SKM-1 (cell line): ENCODE measurements around the gene ZFHX3.
A peak's percentile ranks its signal among the peaks of the same experiment; 100 is the strongest.

ENCODE experiments used
- DNase-seq: peaks from one replicate; lab custom pipeline; 2025; ENCODE audit not compliant: unreplicated experiment; lab: John Stamatoyannopoulos, UW

Gene ZFHX3

DNA sequence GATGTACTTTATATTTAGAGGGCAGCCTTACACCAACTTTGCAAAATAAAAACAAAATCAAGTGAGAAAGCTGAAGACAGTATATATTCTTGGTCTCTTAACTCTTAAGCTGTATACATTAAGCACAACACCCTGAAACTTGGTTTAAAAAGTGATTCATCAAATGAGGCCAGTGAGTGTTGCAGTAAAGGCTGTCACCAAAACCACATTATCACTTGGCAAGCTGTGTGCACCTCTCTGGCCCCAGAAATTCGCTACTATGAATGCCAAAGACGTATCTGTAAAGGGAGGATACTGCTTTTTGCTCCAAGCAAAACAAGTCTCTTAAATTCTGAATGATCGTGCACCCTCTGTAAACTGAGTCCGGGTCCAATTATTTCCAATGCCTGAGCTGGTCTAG lies 163.9 kb downstream of the ZFHX3 start:
- DNase-seq = no peak

DNA sequence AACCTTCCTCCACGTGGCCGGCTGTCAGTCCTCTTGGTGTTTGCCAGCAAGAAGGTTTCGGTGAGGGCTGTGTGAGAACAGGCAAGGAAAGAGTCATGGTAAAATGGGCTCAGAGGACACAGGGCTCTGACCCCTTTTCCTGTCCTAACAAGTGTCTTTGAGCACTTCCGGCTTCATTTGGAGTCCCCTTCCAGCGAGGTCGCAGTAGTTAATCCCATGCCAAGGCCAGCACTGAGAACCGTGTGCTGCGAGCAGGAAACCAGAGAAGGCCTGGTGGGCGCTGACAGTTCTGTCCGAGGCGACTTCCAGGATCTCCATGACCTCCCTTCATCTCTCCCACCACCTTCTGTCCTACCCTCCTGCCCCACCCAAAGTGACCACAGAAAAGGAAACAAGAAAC lies 168.1 kb downstream of the ZFHX3 start:
- no peak for DNase-seq

- DNase-seq = no peak
Observed at GRCh38 chr16:72878301-72879269, 169.3 kb downstream of the ZFHX3 start.

GRCh38 chr16:72877374-72878028 lies 170.4 kb downstream of the ZFHX3 start:
- no peak for DNase-seq

- no peak for DNase-seq
Observed at GRCh38 chr16:72876981-72877373, 171.0 kb downstream of the ZFHX3 start.

GRCh38 chr16:72876221-72876620 lies 171.7 kb downstream of the ZFHX3 start:
- DNase-seq = peak; percentile 39

DNA sequence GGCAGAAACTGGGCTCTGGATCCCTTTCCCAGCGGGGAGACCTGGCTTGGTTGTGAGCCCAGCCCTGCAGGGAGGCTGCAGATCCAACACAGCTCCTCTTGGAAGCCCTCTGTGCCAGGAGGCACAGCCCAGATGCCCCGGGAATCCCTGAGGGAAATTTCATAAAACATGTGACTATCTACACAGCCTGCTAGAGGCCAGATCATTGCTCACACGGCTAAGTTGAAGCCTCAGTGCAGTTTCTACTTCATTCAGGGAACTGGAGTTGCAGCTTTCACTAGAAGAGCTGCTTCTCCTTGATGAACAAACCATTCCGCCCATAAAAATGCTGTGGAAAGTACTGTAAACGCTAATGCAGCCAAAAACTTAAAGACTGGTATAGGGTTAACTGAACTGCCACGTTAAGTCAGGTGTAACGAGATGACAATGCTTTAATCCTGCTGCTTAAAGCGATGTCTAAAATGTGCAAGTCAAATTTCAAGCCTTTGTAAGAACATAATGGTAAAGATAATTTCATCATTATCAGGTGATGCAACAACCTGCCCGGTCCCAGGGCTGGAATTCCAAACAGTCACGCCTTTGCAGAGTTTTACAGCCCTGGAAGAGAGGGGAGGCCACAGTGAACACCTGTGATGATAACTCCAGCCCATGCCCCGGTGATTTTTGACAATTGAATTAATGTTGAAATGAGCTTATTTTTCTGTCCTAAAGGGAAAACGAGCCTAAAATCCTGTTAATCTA lies 172.5 kb downstream of the ZFHX3 start:
- DNase-seq = no peak

DNA sequence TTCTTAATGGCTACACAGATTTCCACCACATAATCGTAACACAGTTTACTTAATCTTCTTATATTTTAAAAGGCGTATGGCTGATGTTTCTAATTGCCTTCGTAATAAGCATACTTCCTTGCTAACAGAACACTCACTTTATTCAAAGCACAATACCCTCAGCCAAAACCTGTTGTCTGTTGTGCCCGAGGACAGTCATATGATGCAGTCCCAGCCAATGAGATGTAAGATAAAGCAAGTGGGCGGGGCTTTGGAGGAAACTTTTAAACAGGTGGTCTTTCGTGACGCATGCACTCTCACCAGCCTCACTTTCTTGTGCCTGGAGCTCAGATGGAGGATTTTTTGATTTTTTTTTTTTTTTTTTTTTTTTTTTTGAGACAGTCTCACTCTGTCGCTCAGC lies 174.1 kb downstream of the ZFHX3 start:
- DNase-seq = no peak

DNA sequence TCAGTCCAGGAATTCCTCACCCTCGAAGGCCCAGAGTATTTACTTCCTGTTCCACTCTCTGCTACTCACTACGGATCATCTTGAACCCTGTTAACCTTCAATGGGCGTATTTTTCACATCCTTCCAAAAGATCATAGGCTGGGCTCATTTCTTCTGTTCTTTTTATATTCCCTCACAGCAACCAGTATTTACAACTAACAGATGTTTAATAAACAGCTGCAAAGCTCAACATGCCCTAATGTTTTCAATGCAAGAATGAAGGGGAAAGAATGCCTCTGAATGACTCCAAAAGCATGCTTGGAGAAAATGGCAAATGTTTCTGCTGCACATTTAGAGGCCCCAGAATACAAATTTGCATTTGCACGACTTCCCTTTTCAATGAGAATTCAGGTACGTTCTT lies 174.9 kb downstream of the ZFHX3 start:
- no peak for DNase-seq

GRCh38 chr16:72865835-72866234 lies 182.1 kb downstream of the ZFHX3 start:
- DNase-seq = no peak

DNA sequence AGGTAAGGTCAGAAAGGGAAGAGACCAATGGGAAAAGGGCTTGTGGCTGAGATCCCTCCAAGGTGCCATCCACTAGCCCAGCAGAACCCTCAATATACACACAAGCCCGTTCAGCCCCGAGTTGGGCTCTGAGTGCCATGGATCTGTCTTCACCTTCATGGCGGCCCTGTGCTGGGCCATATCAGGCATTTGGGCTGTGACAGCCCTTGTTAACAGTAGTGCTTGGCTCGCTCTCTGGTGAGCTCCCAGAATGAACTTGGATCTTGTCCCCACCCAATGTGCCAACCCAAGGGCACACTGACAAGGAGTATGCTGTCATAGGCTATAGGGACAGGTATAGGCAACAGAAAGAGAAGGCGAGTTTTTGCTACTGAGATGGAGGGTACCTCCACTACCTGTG lies 182.7 kb downstream of the ZFHX3 start:
- DNase-seq = no peak

GRCh38 chr16:72864130-72864833 lies 183.6 kb downstream of the ZFHX3 start:
- no peak for DNase-seq

GRCh38 chr16:72862090-72862489 lies 185.8 kb downstream of the ZFHX3 start:
- DNase-seq = no peak

DNA sequence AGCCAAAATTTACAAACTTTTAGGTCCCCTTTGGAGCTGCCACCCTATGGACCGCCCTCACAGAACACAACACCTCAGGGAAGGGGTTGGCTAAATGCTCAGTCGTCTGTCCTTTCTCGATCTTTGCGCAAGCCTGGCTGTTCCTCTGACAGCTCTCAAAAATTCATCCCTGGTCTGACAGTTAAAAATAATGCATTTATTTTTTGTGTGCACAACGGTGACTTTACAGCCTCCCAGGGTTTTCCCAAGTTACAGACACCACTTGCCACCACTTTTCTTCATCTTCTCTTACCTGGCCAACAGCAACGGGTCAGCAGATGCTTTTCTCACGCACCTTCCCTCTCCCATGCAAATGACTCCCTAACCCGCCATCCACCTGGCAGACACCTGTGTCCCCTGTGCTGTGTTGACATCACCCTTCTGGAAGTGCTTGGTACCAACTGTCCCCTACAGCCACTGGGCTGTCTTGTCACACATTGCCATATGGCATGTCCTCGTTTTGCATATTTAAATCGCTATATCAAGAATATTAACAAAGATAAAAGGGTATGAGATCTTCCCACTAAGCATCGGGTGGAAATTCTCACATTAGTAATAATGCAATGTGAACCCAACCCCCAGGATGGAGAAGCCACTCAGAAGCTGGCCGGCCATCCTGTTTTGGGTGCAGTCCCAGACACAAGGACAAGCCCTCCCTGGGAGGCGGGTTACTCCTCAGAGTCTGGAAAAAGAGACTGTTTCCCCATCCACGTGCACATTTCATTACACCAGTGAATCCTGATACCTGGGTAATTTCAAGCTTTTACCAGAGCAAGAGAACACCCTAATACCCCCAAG lies 187.0 kb downstream of the ZFHX3 start:
- no peak for DNase-seq

DNA sequence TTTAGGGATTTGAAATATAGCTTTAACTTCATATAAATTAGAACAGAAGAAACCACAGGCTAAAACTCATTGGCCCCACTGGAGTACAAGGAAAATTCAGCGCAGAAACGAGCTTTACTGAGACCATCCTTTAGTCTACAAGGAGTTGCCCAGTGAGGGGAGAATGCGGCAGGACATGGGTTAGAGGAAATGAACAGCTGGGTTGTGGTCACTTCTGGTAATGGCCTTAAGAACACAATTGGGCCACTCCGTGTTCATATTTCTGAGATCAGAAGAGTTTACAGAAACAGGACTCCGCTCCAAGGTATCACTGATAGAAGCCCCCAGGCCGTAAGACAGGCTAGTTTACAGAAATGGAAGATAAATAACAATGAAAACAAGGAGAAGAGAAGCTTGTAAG lies 188.3 kb downstream of the ZFHX3 start:
- no peak for DNase-seq

- no peak for DNase-seq
Observed at GRCh38 chr16:72858665-72859493, 189.0 kb downstream of the ZFHX3 start.

DNA sequence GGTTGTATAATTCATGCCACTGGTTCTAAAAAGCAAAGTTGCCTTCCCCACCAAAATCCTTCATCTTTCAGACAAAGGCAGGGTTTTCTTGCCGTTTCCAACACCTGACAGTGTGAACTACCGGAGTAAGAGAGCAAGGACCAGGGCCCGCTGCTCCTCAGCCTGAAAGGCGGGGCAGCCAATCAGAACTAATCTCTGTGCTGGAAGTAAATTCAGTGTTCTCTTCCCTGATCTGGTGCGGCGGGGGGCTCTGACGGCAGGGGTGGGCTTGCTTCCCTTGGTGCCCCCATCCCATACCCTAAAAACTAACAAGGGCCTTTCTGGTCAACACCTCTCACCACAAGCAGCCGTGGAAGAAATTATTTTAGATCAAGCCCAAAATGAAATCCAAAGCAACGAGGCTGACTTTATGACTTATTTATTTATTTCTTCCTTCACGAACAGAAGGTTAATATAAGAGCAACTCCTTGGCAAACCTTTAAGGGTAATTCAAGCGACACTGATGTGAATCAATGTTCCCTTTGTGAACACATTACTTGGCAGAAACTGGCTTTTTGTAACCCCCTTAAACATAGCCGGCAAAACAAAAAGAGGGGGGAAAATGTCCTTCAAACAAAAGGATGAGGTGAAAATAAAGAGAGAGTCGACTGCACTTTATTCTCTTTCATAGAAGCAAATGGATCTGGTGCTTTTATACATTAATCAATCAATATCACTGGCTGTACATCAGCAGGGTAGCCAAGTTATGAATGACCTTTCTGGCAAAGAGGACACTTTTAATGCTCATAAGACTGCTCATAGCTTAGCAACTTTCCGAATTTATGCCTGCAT lies 189.9 kb downstream of the ZFHX3 start:
- DNase-seq = no peak

- no peak for DNase-seq
Observed at GRCh38 chr16:72856797-72857196, 191.1 kb downstream of the ZFHX3 start.
